ENCODE data around the gene CCDC70.

Gene CCDC70

DNA sequence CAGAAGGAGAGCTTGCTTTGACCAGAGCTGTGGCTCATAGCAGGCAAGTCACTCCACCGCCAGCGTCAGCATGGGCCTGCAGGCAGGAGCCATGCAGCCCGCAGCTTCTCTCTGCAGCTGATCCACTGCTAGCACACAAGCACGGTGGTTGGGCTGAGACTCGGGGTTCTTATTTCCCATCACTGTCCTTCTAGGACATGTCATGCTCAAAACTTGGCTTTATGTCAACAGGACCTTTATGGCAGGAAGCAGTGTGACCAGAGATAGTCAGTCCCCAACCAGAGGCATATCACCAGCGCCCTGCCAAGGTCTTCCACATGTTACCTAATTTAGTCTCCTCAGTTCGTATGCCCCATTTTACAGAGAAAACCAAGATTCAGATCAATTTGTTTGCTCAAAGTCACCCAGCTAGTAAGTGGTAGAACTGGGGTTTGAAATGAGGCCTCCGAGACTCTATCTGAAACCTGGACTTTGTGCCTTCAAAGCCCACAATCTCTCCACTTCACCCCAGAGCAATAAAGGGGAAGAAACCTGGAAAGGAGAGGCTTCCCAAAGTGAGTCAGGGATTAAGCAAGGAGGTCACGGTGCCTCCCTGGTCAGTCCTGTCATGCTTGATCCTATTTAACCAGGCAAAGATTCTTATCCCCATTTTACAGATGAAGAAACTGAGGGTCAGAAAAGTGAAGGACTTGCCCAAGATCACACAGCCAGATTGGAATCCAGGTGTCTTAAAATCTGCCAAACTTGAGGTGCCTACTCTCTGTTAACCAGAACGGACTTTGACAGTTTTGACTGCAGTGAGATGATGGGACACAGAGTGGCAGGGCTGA lies 21.8 kb upstream of the CCDC70 start:
- H3K27ac ChIP-seq = no peak overlapping the region
- no peak for TF ChIP-seq ZFX (IDR thresholded peaks at IDR 0.05; ENCODE audit: borderline replicate concordance)
- TF ChIP-seq, protein P1, sequence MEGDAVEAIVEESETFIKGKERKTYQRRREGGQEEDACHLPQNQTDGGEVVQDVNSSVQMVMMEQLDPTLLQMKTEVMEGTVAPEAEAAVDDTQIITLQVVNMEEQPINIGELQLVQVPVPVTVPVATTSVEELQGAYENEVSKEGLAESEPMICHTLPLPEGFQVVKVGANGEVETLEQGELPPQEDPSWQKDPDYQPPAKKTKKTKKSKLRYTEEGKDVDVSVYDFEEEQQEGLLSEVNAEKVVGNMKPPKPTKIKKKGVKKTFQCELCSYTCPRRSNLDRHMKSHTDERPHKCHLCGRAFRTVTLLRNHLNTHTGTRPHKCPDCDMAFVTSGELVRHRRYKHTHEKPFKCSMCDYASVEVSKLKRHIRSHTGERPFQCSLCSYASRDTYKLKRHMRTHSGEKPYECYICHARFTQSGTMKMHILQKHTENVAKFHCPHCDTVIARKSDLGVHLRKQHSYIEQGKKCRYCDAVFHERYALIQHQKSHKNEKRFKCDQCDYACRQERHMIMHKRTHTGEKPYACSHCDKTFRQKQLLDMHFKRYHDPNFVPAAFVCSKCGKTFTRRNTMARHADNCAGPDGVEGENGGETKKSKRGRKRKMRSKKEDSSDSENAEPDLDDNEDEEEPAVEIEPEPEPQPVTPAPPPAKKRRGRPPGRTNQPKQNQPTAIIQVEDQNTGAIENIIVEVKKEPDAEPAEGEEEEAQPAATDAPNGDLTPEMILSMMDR (IDR thresholded peaks at IDR 0.05) = no peak

DNA sequence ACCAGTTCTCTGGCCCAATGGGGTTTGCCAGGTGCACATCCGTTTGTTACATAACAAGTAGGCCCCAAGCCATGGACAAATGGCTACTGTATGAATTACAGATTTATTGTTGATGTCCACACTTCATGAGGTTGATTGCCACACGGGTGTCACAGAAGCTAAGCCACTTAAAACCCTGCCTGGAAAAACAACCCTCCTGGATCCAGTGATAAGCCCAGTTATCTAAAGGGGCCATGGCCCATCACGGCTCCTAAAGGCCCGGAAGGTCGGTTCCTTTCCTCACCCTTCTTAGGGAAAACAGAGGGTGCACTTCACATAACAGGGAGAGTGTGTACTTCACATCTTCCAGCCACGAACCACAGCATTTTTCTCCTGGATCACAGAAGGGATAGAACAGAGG lies 20.9 kb upstream of the CCDC70 start:
- no peak for TF ChIP-seq ZFX (IDR thresholded peaks at IDR 0.05; ENCODE audit: borderline replicate concordance)
- TF ChIP-seq, protein P1 (IDR thresholded peaks at IDR 0.05) = no peak
- no peak overlapping the region for H3K27ac ChIP-seq

DNA sequence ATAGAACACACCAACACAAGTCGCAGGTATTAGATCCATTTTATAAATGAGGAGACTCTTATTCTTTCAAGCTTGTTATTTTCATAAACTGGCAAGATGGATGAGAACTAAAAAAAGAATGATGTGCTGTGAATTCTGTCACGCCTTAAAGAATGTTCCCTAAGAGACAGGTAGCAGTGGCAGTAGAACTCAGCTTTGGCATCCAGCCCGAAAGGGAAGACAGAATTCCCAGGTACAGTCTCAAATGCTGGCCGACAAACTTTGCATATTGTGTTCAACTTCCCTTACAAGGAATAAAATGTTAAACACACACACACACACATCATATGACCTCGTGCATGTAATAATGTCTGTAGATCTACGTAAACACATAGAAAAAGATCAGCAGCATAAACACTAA lies 20.0 kb upstream of the CCDC70 start:
- TF ChIP-seq, protein P1 (IDR thresholded peaks at IDR 0.05) = no peak
- TF ChIP-seq ZFX (IDR thresholded peaks at IDR 0.05; ENCODE audit: borderline replicate concordance) = no peak
- no peak overlapping the region for H3K27ac ChIP-seq

DNA sequence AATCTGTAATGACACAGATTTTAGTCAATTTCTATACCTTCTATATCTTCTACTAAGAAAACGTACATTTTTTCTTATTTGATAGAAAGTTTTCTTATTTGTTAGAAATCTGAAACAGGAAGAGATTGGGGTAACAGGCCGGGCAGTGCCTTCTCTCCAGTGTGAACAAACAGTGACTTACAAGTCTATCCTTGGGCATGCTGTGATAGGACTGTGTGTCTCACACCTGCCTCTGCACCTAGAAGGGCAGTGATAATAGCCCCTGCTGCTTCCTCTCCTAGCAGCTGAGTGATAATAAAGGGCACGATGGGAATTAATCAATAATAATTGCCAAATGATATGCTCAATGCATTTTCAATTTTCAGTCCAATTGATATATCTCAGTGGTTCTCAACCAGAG lies 18.2 kb upstream of the CCDC70 start:
- no peak overlapping the region for H3K27ac ChIP-seq
- TF ChIP-seq ZFX (IDR thresholded peaks at IDR 0.05; ENCODE audit: borderline replicate concordance) = no peak
- TF ChIP-seq, protein P1 (IDR thresholded peaks at IDR 0.05) = no peak

DNA sequence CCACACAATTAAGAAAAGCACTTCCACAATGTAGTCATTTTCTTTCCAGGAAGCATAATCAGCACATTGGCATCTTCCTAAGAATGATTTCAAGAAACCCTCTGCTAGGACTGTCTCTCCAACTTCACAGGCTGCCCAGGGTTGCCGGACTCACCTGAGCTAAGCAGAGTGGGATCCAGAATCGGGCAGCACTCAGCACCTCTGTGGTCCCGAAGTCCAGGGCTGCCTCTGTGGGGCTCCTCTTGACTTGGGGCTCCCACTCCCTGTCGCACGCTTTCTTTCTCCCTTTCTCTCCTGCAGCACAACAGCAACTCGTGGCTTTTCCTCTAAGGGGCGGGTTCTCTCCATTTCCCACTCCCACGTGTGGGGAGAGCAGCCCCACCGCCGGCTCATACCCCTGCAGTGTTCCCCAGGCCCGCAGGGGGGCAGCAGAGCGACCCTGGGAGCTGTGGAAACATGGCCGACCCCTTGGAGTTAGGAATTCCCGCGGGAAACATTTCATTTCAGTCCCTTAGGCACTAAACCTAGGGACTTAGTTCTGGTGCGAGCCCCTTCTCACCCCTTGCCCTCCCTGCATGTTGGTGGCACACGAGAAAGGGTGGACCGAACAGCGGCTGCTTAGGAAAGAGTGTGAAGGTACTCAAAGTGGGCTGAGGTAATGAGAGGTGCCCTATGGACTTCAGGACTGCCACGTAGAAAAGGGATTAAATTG lies 16.8 kb upstream of the CCDC70 start, which contains the start of gene TMEM272:
Gene TMEM272, minus strand, starts transcription at position 316 of the 712 bp plus-strand sequence. CDS start 6,647 bp downstream, outside the sequence.
- no peak within 1 kb of the TSS for H3K27ac ChIP-seq
- TF ChIP-seq ZFX (IDR thresholded peaks at IDR 0.05; ENCODE audit: borderline replicate concordance) = no peak
- TF ChIP-seq, protein P1 (IDR thresholded peaks at IDR 0.05) = peak; percentile 95

DNA sequence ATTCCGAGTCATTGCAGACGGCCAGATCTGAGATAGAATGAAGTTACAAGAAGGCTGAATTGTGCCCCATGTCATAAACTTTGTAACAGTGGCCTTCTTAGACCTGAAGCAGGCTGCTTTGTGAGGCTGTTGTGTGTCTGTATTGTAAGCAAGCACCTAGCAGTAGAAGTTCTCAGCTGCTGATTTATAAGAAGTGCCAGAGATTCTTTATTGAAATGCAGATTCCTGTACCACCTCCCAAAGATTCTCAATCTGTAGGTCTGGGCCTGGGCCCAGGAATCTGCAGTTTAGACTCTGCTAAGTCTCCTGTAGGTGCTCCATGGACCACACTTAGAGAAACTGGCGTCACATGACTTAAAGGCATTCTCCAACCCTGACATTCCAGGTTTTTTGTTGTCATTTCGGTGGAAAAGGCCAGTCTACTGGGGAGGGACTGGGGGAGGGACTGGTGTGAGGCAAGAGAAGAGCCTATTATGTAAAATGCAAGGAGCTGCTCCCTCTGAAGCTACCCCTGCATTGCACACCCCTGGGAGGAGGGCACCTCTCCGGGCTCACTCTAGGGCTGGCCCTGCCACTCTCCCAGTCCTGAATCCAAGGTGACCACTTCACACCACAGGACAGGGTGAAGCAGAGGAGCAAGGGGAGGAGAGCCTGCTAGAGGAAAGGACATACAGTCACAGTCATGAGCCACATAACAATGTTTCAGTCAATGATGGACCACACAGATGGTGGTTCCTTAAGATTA lies 16.0 kb upstream of the CCDC70 start:
- no peak overlapping the region for H3K27ac ChIP-seq
- TF ChIP-seq, protein P1 (IDR thresholded peaks at IDR 0.05) = no peak
- TF ChIP-seq ZFX (IDR thresholded peaks at IDR 0.05; ENCODE audit: borderline replicate concordance) = no peak
